ENCODE measurements around the gene DPP10.

The DPP10 gene

GRCh38 chr2:114714313-114714712 is 271.9 kb downstream of the DPP10 start:
- Histone ChIP-seq H3K4me1 (ENCODE audit: insufficient read depth, insufficient read length) (no peaks in the 10 kb centered on the region), H3K36me3 (ENCODE audit: insufficient read depth, insufficient read length, low read length) (no peaks in the 10 kb centered on the region), H3K9me3 (ENCODE audit: insufficient read depth, low read length) (peaks cover 8% of the 10 kb centered on the region), H3K27me3 (ENCODE audit: insufficient read depth, insufficient read length) (no peaks in the 10 kb centered on the region), H3K4me3 (ENCODE audit: insufficient read length, low read depth) (no peak overlapping the region), H3K9ac (ENCODE audit: insufficient read length, low read depth) (no peak overlapping the region)
- TF ChIP-seq ZNF274 (IDR thresholded peaks at IDR 0.05; ENCODE audit: low read depth, low read length) (no peak), SUZ12 (IDR thresholded peaks at IDR 0.05; ENCODE audit: extremely low read depth, insufficient read depth, insufficient read length) (no peak), YY1 (IDR thresholded peaks at IDR 0.05; ENCODE audit: insufficient read depth, insufficient read length) (no peak)
- DNase-seq (ENCODE audit: low read depth, low spot score): peak; percentile 33

GRCh38 chr2:114717049-114717448 is 274.6 kb downstream of the DPP10 start:
- H3K9ac ChIP-seq (ENCODE audit: insufficient read length, low read depth): no peak overlapping the region
- no peak for DNase-seq (ENCODE audit: low read depth, low spot score)
- H3K27me3 ChIP-seq (ENCODE audit: insufficient read depth, insufficient read length): no peaks in the 10 kb centered on the region

GRCh38 chr2:114724454-114724853 is 282.0 kb downstream of the DPP10 start:
- Histone ChIP-seq H3K36me3 (ENCODE audit: insufficient read depth, insufficient read length, low read length) (no peaks in the 10 kb centered on the region), H3K4me1 (ENCODE audit: insufficient read depth, insufficient read length) (no peaks in the 10 kb centered on the region)
- TF ChIP-seq SUZ12 (IDR thresholded peaks at IDR 0.05; ENCODE audit: extremely low read depth, insufficient read depth, insufficient read length): no peak
- no peak for TF ChIP-seq YY1 (IDR thresholded peaks at IDR 0.05; ENCODE audit: insufficient read depth, insufficient read length)
- no peak for TF ChIP-seq ZNF274 (IDR thresholded peaks at IDR 0.05; ENCODE audit: low read depth, low read length)

More at GRCh38 chr2:114717049-114717448, 274.6 kb downstream of the DPP10 start:
- Histone ChIP-seq H3K36me3 (ENCODE audit: insufficient read depth, insufficient read length, low read length) (no peaks in the 10 kb centered on the region), H3K4me1 (ENCODE audit: insufficient read depth, insufficient read length) (no peaks in the 10 kb centered on the region), H3K4me3 (ENCODE audit: insufficient read length, low read depth) (no peak overlapping the region), H3K9me3 (ENCODE audit: insufficient read depth, low read length) (no peaks in the 10 kb centered on the region)
- no peak for TF ChIP-seq ZNF274 (IDR thresholded peaks at IDR 0.05; ENCODE audit: low read depth, low read length)
- no peak for TF ChIP-seq YY1 (IDR thresholded peaks at IDR 0.05; ENCODE audit: insufficient read depth, insufficient read length)
- no peak for TF ChIP-seq SUZ12 (IDR thresholded peaks at IDR 0.05; ENCODE audit: extremely low read depth, insufficient read depth, insufficient read length)

GRCh38 chr2:114727012-114727411 is 284.6 kb downstream of the DPP10 start:
- H3K9ac ChIP-seq (ENCODE audit: insufficient read length, low read depth): no peak overlapping the region
- H3K27me3 ChIP-seq (ENCODE audit: insufficient read depth, insufficient read length): no peaks in the 10 kb centered on the region
- TF ChIP-seq ZNF274 (IDR thresholded peaks at IDR 0.05; ENCODE audit: low read depth, low read length): no peak
- no peak for TF ChIP-seq SUZ12 (IDR thresholded peaks at IDR 0.05; ENCODE audit: extremely low read depth, insufficient read depth, insufficient read length)
- no peak for TF ChIP-seq YY1 (IDR thresholded peaks at IDR 0.05; ENCODE audit: insufficient read depth, insufficient read length)
- H3K9me3 ChIP-seq (ENCODE audit: insufficient read depth, low read length): no peaks in the 10 kb centered on the region
- H3K36me3 ChIP-seq (ENCODE audit: insufficient read depth, insufficient read length, low read length): no peaks in the 10 kb centered on the region
- no peaks in the 10 kb centered on the region for H3K4me1 ChIP-seq (ENCODE audit: insufficient read depth, insufficient read length)
- no peak overlapping the region for H3K4me3 ChIP-seq (ENCODE audit: insufficient read length, low read depth)
- DNase-seq (ENCODE audit: low read depth, low spot score): no peak

More at GRCh38 chr2:114724454-114724853, 282.0 kb downstream of the DPP10 start:
- Histone ChIP-seq H3K27me3 (ENCODE audit: insufficient read depth, insufficient read length) (no peaks in the 10 kb centered on the region), H3K9ac (ENCODE audit: insufficient read length, low read depth) (no peak overlapping the region), H3K4me3 (ENCODE audit: insufficient read length, low read depth) (no peak overlapping the region), H3K9me3 (ENCODE audit: insufficient read depth, low read length) (no peaks in the 10 kb centered on the region)
- DNase-seq (ENCODE audit: low read depth, low spot score): no peak

GRCh38 chr2:114728372-114728771 is 285.9 kb downstream of the DPP10 start:
- H3K4me3 ChIP-seq (ENCODE audit: insufficient read length, low read depth): no peak overlapping the region
- H3K9ac ChIP-seq (ENCODE audit: insufficient read length, low read depth): no peak overlapping the region
- DNase-seq (ENCODE audit: low read depth, low spot score): no peak
- H3K27me3 ChIP-seq (ENCODE audit: insufficient read depth, insufficient read length): no peaks in the 10 kb centered on the region
- TF ChIP-seq YY1 (IDR thresholded peaks at IDR 0.05; ENCODE audit: insufficient read depth, insufficient read length) (no peak), ZNF274 (IDR thresholded peaks at IDR 0.05; ENCODE audit: low read depth, low read length) (no peak), SUZ12 (IDR thresholded peaks at IDR 0.05; ENCODE audit: extremely low read depth, insufficient read depth, insufficient read length) (no peak)
- no peaks in the 10 kb centered on the region for H3K9me3 ChIP-seq (ENCODE audit: insufficient read depth, low read length)
- H3K36me3 ChIP-seq (ENCODE audit: insufficient read depth, insufficient read length, low read length): no peaks in the 10 kb centered on the region
- H3K4me1 ChIP-seq (ENCODE audit: insufficient read depth, insufficient read length): no peaks in the 10 kb centered on the region

- DNase-seq (ENCODE audit: low read depth, low spot score): no peak
- Histone ChIP-seq H3K4me1 (ENCODE audit: insufficient read depth, insufficient read length) (no peaks in the 10 kb centered on the region), H3K9me3 (ENCODE audit: insufficient read depth, low read length) (no peaks in the 10 kb centered on the region), H3K36me3 (ENCODE audit: insufficient read depth, insufficient read length, low read length) (no peaks in the 10 kb centered on the region), H3K4me3 (ENCODE audit: insufficient read length, low read depth) (no peak overlapping the region), H3K27me3 (ENCODE audit: insufficient read depth, insufficient read length) (no peaks in the 10 kb centered on the region), H3K9ac (ENCODE audit: insufficient read length, low read depth) (no peak overlapping the region)
- no peak for TF ChIP-seq SUZ12 (IDR thresholded peaks at IDR 0.05; ENCODE audit: extremely low read depth, insufficient read depth, insufficient read length)
- TF ChIP-seq YY1 (IDR thresholded peaks at IDR 0.05; ENCODE audit: insufficient read depth, insufficient read length): no peak
- no peak for TF ChIP-seq ZNF274 (IDR thresholded peaks at IDR 0.05; ENCODE audit: low read depth, low read length)
These were observed 286.6 kb downstream of the DPP10 start for GRCh38 chr2:114729026-114729425.

- Histone ChIP-seq H3K27me3 (ENCODE audit: insufficient read depth, insufficient read length) (no peaks in the 10 kb centered on the region), H3K4me3 (ENCODE audit: insufficient read length, low read depth) (no peak overlapping the region), H3K36me3 (ENCODE audit: insufficient read depth, insufficient read length, low read length) (no peaks in the 10 kb centered on the region), H3K4me1 (ENCODE audit: insufficient read depth, insufficient read length) (no peaks in the 10 kb centered on the region), H3K9ac (ENCODE audit: insufficient read length, low read depth) (no peak overlapping the region), H3K9me3 (ENCODE audit: insufficient read depth, low read length) (no peaks in the 10 kb centered on the region)
- DNase-seq (ENCODE audit: low read depth, low spot score): no peak
- no peak for TF ChIP-seq YY1 (IDR thresholded peaks at IDR 0.05; ENCODE audit: insufficient read depth, insufficient read length)
- TF ChIP-seq ZNF274 (IDR thresholded peaks at IDR 0.05; ENCODE audit: low read depth, low read length): no peak
These were observed 292.7 kb downstream of the DPP10 start for GRCh38 chr2:114735126-114735525.

Measured in NT2/D1 (cell line).